IMR-90 (cell line): Measurements from ENCODE around the gene CCL19. TPM values are rescaled to one million over a fixed set of nuclear protein-coding genes. Genes with fewer than 3 reads are reported as not detected.

Experiments
- ATAC-seq: fragments of 200-7000 bp; cut with Tn5 transposase; 2 replicates; pipeline ENCODE4 v1.9.1; 2020; ENCODE audit warnings: low read depth, mild to moderate bottlenecking, moderate library complexity
- BruUV-seq: library from RNA; stranded (reverse); fragments of 400-500 nt; replicated peaks from 2 replicates; lab custom pipeline; 2021; lab: Mats Ljungman, UMichigan
- CTCF ChIA-PET: fragments of 300-600 bp; formaldehyde crosslinking; extraction: SDS; loops from one replicate; lab custom pipeline; 2021; ENCODE audit warnings: antibody characterized with exemption; lab: Yijun Ruan, JAX
- POLR2A ChIA-PET: fragments of 300-600 bp; sonication (Branson Sonifier 250); formaldehyde crosslinking; loops from one replicate; lab custom pipeline; 2022; ENCODE audit warnings: antibody characterized with exemption; ENCODE audit not compliant: unreplicated experiment; lab: Charles Lee
- DNase-seq: peaks from one replicate; pipeline ENCODE4 v3.0.0; 2013
- H2AFZ ChIP-seq: replicated peaks from 2 replicates; pipeline ENCODE3; 2013; ENCODE audit warnings: low read length, mild to moderate bottlenecking; ENCODE audit not compliant: poor library complexity
- H2AK5ac ChIP-seq: 2 replicates; pipeline ENCODE4 v1.6.1; 2013; ENCODE audit warnings: low read depth, low read length, inconsistent platforms
- H2AK9ac ChIP-seq: replicated peaks from 2 replicates; pipeline ENCODE3; 2013; ENCODE audit warnings: mild to moderate bottlenecking, low read depth, low read length, moderate library complexity; ENCODE audit not compliant: poor library complexity
- H2BK120ac ChIP-seq: 2 replicates; pipeline ENCODE4 v1.6.1; 2013; ENCODE audit warnings: low read depth, low read length, inconsistent platforms
- H2BK15ac ChIP-seq: 3 replicates; pipeline ENCODE4 v1.6.1; 2013; ENCODE audit warnings: low read depth, low read length, inconsistent platforms
- H2BK20ac ChIP-seq: 2 replicates; pipeline ENCODE4 v1.6.1; 2013; ENCODE audit warnings: low read depth, mild to moderate bottlenecking, inconsistent platforms, low read length, moderate library complexity
- H2BK5ac ChIP-seq: 2 replicates; pipeline ENCODE4 v1.6.1; 2013; ENCODE audit warnings: mild to moderate bottlenecking, low read depth, low read length, inconsistent platforms; ENCODE audit not compliant: poor library complexity, severe bottlenecking
- H3K14ac ChIP-seq: replicated peaks from 2 replicates; pipeline ENCODE4 v1.6.1; 2013; ENCODE audit warnings: low read depth, low read length, inconsistent platforms
- H3K18ac ChIP-seq: 2 replicates; pipeline ENCODE4 v1.6.1; 2013; ENCODE audit warnings: low read depth, low read length, control low read depth
- H3K23ac ChIP-seq: 2 replicates; pipeline ENCODE4 v1.6.1; 2013; ENCODE audit warnings: low read depth, low read length, inconsistent platforms
- H3K27ac ChIP-seq: 2 replicates; pipeline ENCODE4 v1.5.1; 2013; ENCODE audit warnings: mild to moderate bottlenecking, control low read depth, low read length; ENCODE audit not compliant: insufficient read depth
- H3K27me3 ChIP-seq: 2 replicates; pipeline ENCODE4 v1.6.1; 2013; ENCODE audit warnings: low read length; ENCODE audit not compliant: control insufficient read depth, insufficient read depth
- H3K36me3 ChIP-seq: 2 replicates; pipeline ENCODE4 v1.6.1; 2013; ENCODE audit warnings: low read length, mixed read lengths; ENCODE audit not compliant: control insufficient read depth, insufficient read depth
- H3K4ac ChIP-seq: 2 replicates; pipeline ENCODE4 v1.6.1; 2013; ENCODE audit warnings: low read depth, low read length, inconsistent platforms
- H3K4me1 ChIP-seq: 2 replicates; pipeline ENCODE4 v1.6.1; 2013; ENCODE audit warnings: low read length, mixed read lengths; ENCODE audit not compliant: control insufficient read depth, insufficient read depth
- H3K4me2 ChIP-seq: 2 replicates; pipeline ENCODE4 v1.6.1; 2013; ENCODE audit warnings: low read depth, mild to moderate bottlenecking, control low read depth, low read length, moderate library complexity
- H3K4me3 ChIP-seq: 2 replicates; pipeline ENCODE4 v1.5.1; 2013; ENCODE audit warnings: low read depth, mild to moderate bottlenecking, control low read depth, low read length, moderate library complexity; ENCODE audit not compliant: insufficient read depth
- H3K56ac ChIP-seq: 2 replicates; pipeline ENCODE4 v1.6.1; 2013; ENCODE audit warnings: low read length, inconsistent platforms; ENCODE audit not compliant: insufficient read depth; ENCODE audit errors: extremely low read depth
- H3K79me1 ChIP-seq, 2 experiments: 2 replicates each; pipeline ENCODE4 v1.6.1; 2013; ENCODE audit warnings: low read length in 2 of 2, inconsistent platforms in 1 of 2, low read depth in 1 of 2
- H3K9ac ChIP-seq: 2 replicates; pipeline ENCODE4 v1.6.1; 2013; ENCODE audit warnings: low read depth, low read length, control low read depth
- H3K9me1 ChIP-seq: 2 replicates; pipeline ENCODE4 v1.6.1; 2013; ENCODE audit warnings: low read length, inconsistent platforms; ENCODE audit not compliant: insufficient read depth
- H3K9me3 ChIP-seq: 2 replicates; pipeline ENCODE4 v1.6.1; 2013; ENCODE audit warnings: low read length; ENCODE audit not compliant: control insufficient read depth, insufficient read depth
- H4K20me1 ChIP-seq: 2 replicates; pipeline ENCODE4 v1.6.1; 2013; ENCODE audit warnings: low read length, inconsistent platforms; ENCODE audit not compliant: insufficient read depth
- H4K5ac ChIP-seq: 2 replicates; pipeline ENCODE4 v1.6.1; 2013; ENCODE audit warnings: mild to moderate bottlenecking, low read depth, low read length, control low read depth
- H4K8ac ChIP-seq, 2 experiments: 2 replicates each; pipeline ENCODE4 v1.6.1; 2013; ENCODE audit warnings: low read depth in 2 of 2, low read length in 2 of 2, control low read depth in 1 of 2, inconsistent platforms in 1 of 2
- H4K91ac ChIP-seq: 2 replicates; pipeline ENCODE4 v1.6.1; 2013; ENCODE audit warnings: low read depth, low read length, inconsistent platforms; ENCODE audit not compliant: insufficient read depth
- CEBPB ChIP-seq: IDR thresholded peaks from 2 replicates; pipeline ENCODE4 v1.6.1; 2012; ENCODE audit warnings: low read depth, low read length, improper control_type of control experiment
- CHD1 ChIP-seq: IDR thresholded peaks from 2 replicates; pipeline ENCODE4 v1.6.1; 2012; ENCODE audit warnings: low read depth, low read length, improper control_type of control experiment
- FOS ChIP-seq: fragments of 150-350 bp; IDR thresholded peaks from 2 replicates; pipeline ENCODE4 v1.6.1; 2016; ENCODE audit warnings: low read depth, low read length
- MAZ ChIP-seq: IDR thresholded peaks from 2 replicates; pipeline ENCODE4 v1.6.1; 2012; ENCODE audit warnings: low read depth, mild to moderate bottlenecking, low read length, improper control_type of control experiment, moderate library complexity, borderline replicate concordance
- MXI1 ChIP-seq: IDR thresholded peaks from 2 replicates; pipeline ENCODE4 v1.6.1; 2012; ENCODE audit warnings: low read depth, mild to moderate bottlenecking, low read length, moderate library complexity, borderline replicate concordance
- NFE2L2 ChIP-seq: fragments of 150-350 bp; IDR thresholded peaks from 2 replicates; pipeline ENCODE4 v1.6.1; 2016; ENCODE audit warnings: low read depth, mild to moderate bottlenecking, low read length
- RFX5 ChIP-seq: IDR thresholded peaks from 2 replicates; pipeline ENCODE4 v1.8.0; 2012; ENCODE audit warnings: low read depth, mild to moderate bottlenecking, low read length, moderate library complexity
- WGBS, 2 experiments: methylation state at CpG; one replicate each; pipeline versions ENCODE4 v1.1.5 to v1.1.7; 2013; ENCODE audit warnings: missing lambda C conversion rate in 2 of 2; ENCODE audit not compliant: insufficient read length in 1 of 2; ENCODE audit errors: extremely low coverage in 2 of 2; 5-methylcytosine and 5-hydroxymethylcytosine counted together
- dilution Hi-C: fragments of 300-500 bp; cut with HindIII; formaldehyde crosslinking; loops from one replicate; pipeline ENCODE4 v1.14.3; 2018; ENCODE audit warnings: low sequenced_read_pairs; ENCODE audit not compliant: unreplicated experiment
- in situ Hi-C: fragments of 300-500 bp; cut with MboI; formaldehyde crosslinking; loops from 3 replicates; pipeline ENCODE4 v1.14.3; 2019; ENCODE audit warnings: low sequenced_read_pairs, inconsistent platforms, mixed read lengths
- intact Hi-C: fragments of 100-400 bp; cut with micrococcal nuclease; formaldehyde crosslinking; loops from 2 replicates; pipeline ENCODE4 v1.10.0; 2022
- polyA plus RNA-seq, 3 experiments: library from polyadenylated mRNA; depleted of rRNA; stranded (reverse); fragments of >200 nt; gene quantifications; 2 replicates each; pipeline ENCODE4 v1.2.3, GENCODE V29; 2012; ENCODE audit warnings: low replicate concordance in 1 of 3
- total RNA-seq: library from RNA; depleted of rRNA; stranded (reverse); fragments of >200 nt; gene quantifications from 2 replicates; pipeline ENCODE4 v1.2.3, GENCODE V29; 2012
- TF ChIP-seq, protein P1 (sequence below): fragments of 150-350 bp; IDR thresholded peaks from 2 replicates; pipeline ENCODE4 v1.6.1; 2017; ENCODE audit warnings: mild to moderate bottlenecking, antibody characterized with exemption, low read length, low read depth

Gene CCL19
- total and polyA plus RNA-seq, 2 of the 4 experiments (the other 2 are of a cell fraction): not detected

DNA sequence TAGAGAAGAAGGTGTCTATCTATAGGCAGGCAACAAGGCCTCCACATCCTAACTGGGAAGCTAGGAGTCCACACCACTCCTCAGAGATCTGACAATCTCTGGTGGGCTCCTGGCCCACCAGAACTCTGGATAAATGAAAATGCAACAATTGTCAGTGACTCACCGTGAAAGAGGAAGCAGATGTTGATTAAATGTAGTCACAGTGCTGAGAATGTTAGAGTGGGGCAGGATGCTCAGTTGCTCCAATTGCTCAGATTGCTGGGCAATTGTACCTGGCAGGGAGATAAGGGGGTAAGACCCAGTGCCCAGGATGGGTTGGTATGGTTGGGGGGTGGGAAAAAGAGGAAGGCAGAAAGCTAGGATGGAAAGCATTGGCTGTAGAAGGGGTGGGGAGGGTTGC is 4.3 kb downstream of the CCL19 start:
- intact Hi-C loops (no loop called here), in situ Hi-C loops (no loop called here), dilution Hi-C loops (no loop called here)
- Histone ChIP-seq H2AK9ac (no peak overlapping the region), H2AFZ (no peak overlapping the region), H3K9me1 (peaks cover 11% of the 10 kb centered on the region; the same call in 1 of the 2 replicates), H3K4me1 (no peaks in the 10 kb centered on the region; the same call in 1 of the 2 replicates), H3K27me3 (no peaks in the 10 kb centered on the region), H4K20me1 (no peaks in the 10 kb centered on the region; the same call in 1 of the 2 replicates), H4K91ac (no peak overlapping the region), H2BK5ac (no peak overlapping the region), H3K23ac (no peak overlapping the region), H2BK120ac (no peak overlapping the region), H3K56ac (no peak overlapping the region), H3K27ac (no peak overlapping the region), H3K36me3 (no peaks in the 10 kb centered on the region), H3K4ac (no peak overlapping the region), H4K8ac (no peak overlapping the region), H2BK20ac (no peak overlapping the region), H3K14ac (no peak overlapping the region), H3K18ac (no peak overlapping the region), H4K5ac (no peak overlapping the region), H3K4me3 (no peak overlapping the region), H2AK5ac (no peak overlapping the region), H2BK15ac (no peak overlapping the region), H3K4me2 (no peak overlapping the region), H3K9ac (no peak overlapping the region), H3K9me3 (no peaks in the 10 kb centered on the region), H3K79me1 (no peaks in the 10 kb centered on the region)
- no peak for TF ChIP-seq MAZ
- no peak for TF ChIP-seq FOS
- TF ChIP-seq CEBPB: no peak
- TF ChIP-seq CHD1: no peak
- no peak for TF ChIP-seq MXI1
- no peak for TF ChIP-seq NFE2L2
- TF ChIP-seq RFX5: no peak
- TF ChIP-seq, protein P1, sequence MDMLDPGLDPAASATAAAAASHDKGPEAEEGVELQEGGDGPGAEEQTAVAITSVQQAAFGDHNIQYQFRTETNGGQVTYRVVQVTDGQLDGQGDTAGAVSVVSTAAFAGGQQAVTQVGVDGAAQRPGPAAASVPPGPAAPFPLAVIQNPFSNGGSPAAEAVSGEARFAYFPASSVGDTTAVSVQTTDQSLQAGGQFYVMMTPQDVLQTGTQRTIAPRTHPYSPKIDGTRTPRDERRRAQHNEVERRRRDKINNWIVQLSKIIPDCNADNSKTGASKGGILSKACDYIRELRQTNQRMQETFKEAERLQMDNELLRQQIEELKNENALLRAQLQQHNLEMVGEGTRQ: no peak
- POLR2A ChIA-PET: no interaction called here
- no CpG with 5 or more reads among the region's 1 CpG for WGBS, 2 experiments
- no TSS peak for BruUV-seq
- DNase-seq (no peak), ATAC-seq (no peak)
- CTCF ChIA-PET: no interaction called here
